ENCODE results near the gene SELENBP1. TPM values are rescaled to one million over a fixed set of nuclear protein-coding genes. Genes with fewer than 3 reads are reported as not detected.

SELENBP1 gene
- total RNA-seq, 4 donors from 2014 or later = 61.4 to 113 (median 81.6) TPM

DNA sequence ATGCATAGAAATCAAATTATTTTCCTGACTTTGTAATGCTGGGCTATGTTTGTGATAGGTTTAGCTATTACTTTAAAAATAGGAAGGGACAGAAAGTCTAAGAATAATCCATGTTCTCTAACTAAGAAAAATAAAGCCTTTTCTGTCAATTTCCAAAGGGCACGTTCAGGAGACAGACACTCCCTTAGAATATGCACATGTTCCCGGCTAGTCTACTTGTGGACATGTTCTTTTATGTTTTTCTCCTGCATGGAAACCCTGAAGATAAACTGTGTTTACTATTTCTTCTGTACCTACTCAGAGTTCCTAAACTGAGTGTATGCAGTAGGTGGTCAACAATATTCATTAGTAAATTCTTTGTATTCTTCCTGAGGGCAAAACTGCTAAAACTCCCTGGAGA lies 39.4 kb upstream of the SELENBP1 start:
- H3K36me3 ChIP-seq = peaks cover 69 to 99% (median 98%) of the 10 kb centered on the region in 4 donors
- no peaks in the 10 kb centered on the region for H3K27me3 ChIP-seq
- WGBS = 83% methylated on average over 2 of the region's 2 CpGs
- H3K9me3 ChIP-seq = no peaks in the 10 kb centered on the region
- DNase-seq (ENCODE audit: extremely low spot score) = no peak
- no peaks in the 10 kb centered on the region for H3K4me1 ChIP-seq
- H3K27ac ChIP-seq (replicated peaks in 1 of 4) = no peak overlapping the region
- TF ChIP-seq EP300 (IDR thresholded peaks at IDR 0.05) (no peak), POLR2A (IDR thresholded peaks at IDR 0.05; ENCODE audit: low read depth) (no peak), POLR2AphosphoS5 (IDR thresholded peaks at IDR 0.05) (no peak)
- TF ChIP-seq, protein P1, sequence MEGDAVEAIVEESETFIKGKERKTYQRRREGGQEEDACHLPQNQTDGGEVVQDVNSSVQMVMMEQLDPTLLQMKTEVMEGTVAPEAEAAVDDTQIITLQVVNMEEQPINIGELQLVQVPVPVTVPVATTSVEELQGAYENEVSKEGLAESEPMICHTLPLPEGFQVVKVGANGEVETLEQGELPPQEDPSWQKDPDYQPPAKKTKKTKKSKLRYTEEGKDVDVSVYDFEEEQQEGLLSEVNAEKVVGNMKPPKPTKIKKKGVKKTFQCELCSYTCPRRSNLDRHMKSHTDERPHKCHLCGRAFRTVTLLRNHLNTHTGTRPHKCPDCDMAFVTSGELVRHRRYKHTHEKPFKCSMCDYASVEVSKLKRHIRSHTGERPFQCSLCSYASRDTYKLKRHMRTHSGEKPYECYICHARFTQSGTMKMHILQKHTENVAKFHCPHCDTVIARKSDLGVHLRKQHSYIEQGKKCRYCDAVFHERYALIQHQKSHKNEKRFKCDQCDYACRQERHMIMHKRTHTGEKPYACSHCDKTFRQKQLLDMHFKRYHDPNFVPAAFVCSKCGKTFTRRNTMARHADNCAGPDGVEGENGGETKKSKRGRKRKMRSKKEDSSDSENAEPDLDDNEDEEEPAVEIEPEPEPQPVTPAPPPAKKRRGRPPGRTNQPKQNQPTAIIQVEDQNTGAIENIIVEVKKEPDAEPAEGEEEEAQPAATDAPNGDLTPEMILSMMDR (IDR thresholded peaks at IDR 0.05) = no peak
- intact Hi-C loops (cut with DNase I) = no loop called here
- no peak overlapping the region for H3K4me3 ChIP-seq

DNA sequence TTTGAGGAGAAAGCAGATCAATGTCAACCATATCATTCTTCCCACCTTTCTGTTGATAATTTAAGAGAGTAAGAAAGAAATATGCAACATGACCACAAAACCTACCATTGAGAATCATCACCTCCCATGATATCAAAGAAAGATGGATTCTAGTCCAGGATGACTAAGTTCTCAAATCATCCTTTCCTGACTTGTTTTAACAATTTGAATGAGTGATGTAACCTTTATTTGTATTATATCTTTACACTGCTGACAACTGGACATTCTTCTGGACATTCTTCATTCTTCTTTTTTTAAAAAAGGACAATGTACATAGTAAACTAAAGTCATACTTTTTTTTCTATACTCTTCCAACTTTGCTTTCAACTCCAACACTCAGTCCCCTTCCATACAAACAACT lies 36.4 kb upstream of the SELENBP1 start:
- Histone ChIP-seq H3K4me3 (no peak overlapping the region), H3K27ac (replicated peaks in 1 of 4) (no peak overlapping the region), H3K27me3 (no peaks in the 10 kb centered on the region), H3K4me1 (no peaks in the 10 kb centered on the region), H3K9me3 (no peaks in the 10 kb centered on the region), H3K36me3 (peaks cover 74 to 98% (median 98%) of the 10 kb centered on the region in 4 donors)
- intact Hi-C loops (cut with DNase I) = no loop called here
- TF ChIP-seq, protein P1 (IDR thresholded peaks at IDR 0.05) = no peak
- TF ChIP-seq POLR2A (IDR thresholded peaks at IDR 0.05; ENCODE audit: low read depth) = no peak
- no peak for TF ChIP-seq EP300 (IDR thresholded peaks at IDR 0.05)
- TF ChIP-seq POLR2AphosphoS5 (IDR thresholded peaks at IDR 0.05) = no peak
- no peak for DNase-seq (ENCODE audit: extremely low spot score)

GRCh38 chr1:151407304-151407703 lies 34.8 kb upstream of the SELENBP1 start:
- no peak for DNase-seq (ENCODE audit: extremely low spot score)
- WGBS = 93% methylated on average over 3 of the region's 3 CpGs
- intact Hi-C loops (cut with DNase I) = no loop called here

DNA sequence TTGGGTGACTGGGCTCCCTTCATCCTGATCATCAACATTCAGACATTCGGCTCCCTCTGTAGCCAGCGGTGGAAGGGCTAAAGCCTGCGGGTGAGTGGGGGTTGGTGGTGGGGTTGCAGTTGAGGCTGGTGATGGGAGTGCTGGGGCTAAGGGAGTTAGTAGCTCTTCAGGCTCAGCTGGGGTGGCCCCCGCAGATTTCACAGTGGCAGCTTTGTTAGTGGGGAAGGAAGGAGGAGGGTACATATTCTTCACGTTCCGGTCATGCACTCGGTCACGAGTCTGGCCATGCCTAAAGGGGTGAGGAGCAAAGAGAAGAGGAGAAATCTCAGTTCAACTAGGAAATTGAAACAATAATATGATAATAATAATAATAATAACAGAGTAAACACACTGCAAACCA lies 33.7 kb upstream of the SELENBP1 start:
- no peaks in the 10 kb centered on the region for H3K9me3 ChIP-seq
- peaks cover 81 to 100% (median 99%) of the 10 kb centered on the region in 4 donors for H3K36me3 ChIP-seq
- no peaks in the 10 kb centered on the region for H3K27me3 ChIP-seq
- 76% methylated on average over 8 of the region's 8 CpGs for WGBS
- peaks cover 1 to 3% (median 3%) of the 10 kb centered on the region in 4 donors for H3K4me1 ChIP-seq
- TF ChIP-seq, protein P1 (IDR thresholded peaks at IDR 0.05) = no peak
- TF ChIP-seq POLR2A (IDR thresholded peaks at IDR 0.05; ENCODE audit: low read depth) (no peak), EP300 (IDR thresholded peaks at IDR 0.05) (no peak), POLR2AphosphoS5 (IDR thresholded peaks at IDR 0.05) (no peak)
- no peak overlapping the region for H3K4me3 ChIP-seq
- H3K27ac ChIP-seq (replicated peaks in 1 of 4) = no peak overlapping the region
- no peak for DNase-seq (ENCODE audit: extremely low spot score)
- intact Hi-C loops (cut with DNase I) = no loop called here

More at GRCh38 chr1:151407304-151407703, 34.8 kb upstream of the SELENBP1 start:
- Histone ChIP-seq H3K36me3 (peaks cover 81 to 100% (median 99%) of the 10 kb centered on the region in 4 donors), H3K4me1 (no peaks in the 10 kb centered on the region), H3K9me3 (no peaks in the 10 kb centered on the region), H3K27ac (replicated peaks in 1 of 4) (no peak overlapping the region), H3K4me3 (no peak overlapping the region), H3K27me3 (no peaks in the 10 kb centered on the region)
- TF ChIP-seq POLR2AphosphoS5 (IDR thresholded peaks at IDR 0.05) (no peak), POLR2A (IDR thresholded peaks at IDR 0.05; ENCODE audit: low read depth) (no peak), EP300 (IDR thresholded peaks at IDR 0.05) (no peak)
- TF ChIP-seq, protein P1 (IDR thresholded peaks at IDR 0.05) = no peak

All from esophagus muscularis mucosa (tissue), 4 donors.